Activated CD4-positive, alpha-beta T cell treated with anti-CD3 and anti-CD28 coated beads, Interleukin-2, amount 50 U/mL, for 48 hours (primary cell): ENCODE results near the gene CHEK1.

Experiments used
- DNase-seq, 2 experiments: peaks; one replicate each; pipeline ENCODE4 v3.0.0-alpha.2; 2020

Gene CHEK1

DNA sequence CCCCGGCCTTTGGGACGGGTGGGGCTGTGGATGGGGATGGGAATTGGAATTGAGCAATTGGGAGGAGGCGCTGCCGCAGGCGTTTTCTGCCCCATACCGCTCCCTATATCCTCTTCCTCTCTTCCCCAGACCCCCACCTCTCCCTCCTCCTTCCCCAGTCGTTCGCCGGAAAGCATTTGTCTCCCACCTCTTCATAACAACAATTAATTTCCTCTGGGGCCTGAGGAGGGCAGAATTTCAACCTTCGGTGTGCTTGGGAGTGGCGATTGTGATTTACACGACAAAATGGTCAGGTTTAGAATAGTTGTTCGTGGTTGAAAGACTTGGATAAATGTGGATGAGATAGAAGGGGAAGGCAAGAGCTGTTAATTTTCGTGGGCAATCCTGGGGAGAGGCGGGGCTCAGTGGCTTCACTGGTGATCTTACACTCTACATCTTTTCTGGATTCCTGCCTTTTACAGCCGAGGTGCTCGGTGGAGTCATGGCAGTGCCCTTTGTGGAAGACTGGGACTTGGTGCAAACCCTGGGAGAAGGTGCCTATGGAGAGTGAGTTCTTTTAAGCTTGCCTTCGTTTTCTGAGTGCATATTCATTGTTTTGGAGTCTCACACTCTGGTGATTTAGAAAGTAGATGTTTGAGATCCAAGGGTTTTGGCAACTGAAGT, 1.5 kb downstream of the CHEK1 start:
- DNase-seq: peak in 1 of 2 experiments; percentile 8

- DNase-seq: no peak
These were observed 2.4 kb downstream of the CHEK1 start for GRCh38 chr11:125627236-125627910.

GRCh38 chr11:125637840-125638239, 12.9 kb downstream of the CHEK1 start:
- no peak for DNase-seq

DNA sequence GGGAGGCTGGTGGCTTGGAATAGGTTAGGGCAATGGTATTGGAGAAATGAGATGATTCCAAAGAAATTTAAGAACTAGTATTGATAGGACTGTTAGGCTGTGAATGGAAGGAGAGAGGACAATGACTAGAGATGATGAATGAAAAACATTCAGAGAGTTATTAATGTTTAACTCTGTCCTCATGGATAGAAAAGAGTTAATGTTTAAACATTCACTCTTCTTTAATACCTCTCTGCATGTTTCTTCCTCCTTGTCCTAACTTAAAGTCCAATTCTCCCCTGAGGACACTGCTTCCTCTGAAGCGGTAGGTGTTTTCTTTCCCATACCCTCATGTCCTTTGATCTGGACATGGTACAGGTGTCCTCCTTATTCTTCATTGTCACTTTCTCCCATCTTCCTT, 13.4 kb downstream of the CHEK1 start:
- DNase-seq: no peak

GRCh38 chr11:125645871-125646270, 20.9 kb downstream of the CHEK1 start:
- DNase-seq: no peak

DNA sequence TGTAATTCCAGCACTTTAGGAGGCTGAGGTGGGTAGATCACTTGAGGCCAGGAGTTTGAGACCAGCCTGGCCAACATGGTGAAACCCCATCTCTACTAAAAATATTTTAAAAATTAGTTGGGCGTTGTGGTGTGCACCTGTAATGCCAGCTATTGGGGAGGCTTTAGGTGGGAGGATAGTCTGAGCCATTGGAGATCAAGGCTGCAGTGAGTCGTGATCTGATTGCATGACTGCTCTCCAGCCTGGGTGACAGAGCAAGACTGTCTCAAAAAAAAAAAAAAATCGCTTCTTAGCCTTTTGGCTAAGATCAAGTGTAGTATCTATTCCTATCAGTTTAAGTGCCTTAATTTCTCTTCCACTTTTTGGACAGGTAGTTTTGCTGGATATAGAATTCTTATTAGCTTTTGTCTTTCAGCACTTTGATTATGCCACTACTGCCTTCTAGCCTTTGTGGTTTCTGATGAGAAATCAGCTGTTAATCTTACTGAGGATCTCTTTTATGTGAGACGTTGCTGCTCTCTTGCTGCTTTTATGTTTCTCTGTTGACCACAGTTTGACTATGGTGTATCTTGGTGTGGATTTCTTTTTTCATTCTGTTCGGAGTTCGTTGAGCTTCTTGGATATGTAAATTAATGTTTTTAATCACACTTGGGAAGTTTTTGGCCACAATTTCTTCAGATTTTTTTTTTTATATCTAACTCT, 24.7 kb downstream of the CHEK1 start:
- no peak for DNase-seq

DNA sequence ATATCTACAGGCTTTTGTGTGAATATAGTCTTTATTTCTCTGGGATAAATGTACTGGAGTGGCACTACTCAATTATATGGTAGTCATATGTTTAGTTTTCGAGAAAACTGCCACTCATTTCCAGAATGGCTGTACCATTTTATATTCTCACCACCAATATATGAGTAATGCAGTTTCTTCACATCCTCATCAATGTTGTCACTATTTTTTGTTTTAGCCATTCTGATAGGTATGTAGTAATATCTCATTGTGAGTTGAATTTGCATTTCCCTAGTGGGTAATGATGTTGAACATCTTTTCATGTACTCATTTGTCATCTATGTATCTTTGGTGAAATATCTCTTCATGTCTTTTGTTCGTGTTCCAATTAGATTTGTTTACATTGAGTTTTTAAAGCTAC, 37.7 kb downstream of the CHEK1 start:
- DNase-seq: no peak

DNA sequence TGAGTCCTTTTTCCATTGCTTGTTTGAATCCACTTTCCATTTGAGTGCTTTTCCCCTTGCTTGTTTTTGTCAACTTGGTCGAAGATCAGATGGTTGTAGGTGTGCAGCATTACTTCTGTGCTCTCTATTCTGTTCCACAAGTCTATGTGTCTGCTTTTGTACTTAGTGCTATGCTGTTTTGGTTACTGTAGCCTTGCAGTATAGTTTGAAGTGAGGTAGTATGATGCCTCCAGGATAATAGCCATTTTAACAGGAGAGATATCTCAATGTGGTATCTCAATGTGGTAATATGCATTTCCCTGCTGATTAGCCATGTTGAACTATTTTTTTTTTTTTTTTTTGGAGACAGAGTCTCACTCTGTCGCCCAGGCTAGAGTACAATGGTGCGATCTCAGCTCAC, 38.9 kb downstream of the CHEK1 start:
- no peak for DNase-seq

GRCh38 chr11:125667151-125667550, 42.2 kb downstream of the CHEK1 start:
- DNase-seq: no peak

DNA sequence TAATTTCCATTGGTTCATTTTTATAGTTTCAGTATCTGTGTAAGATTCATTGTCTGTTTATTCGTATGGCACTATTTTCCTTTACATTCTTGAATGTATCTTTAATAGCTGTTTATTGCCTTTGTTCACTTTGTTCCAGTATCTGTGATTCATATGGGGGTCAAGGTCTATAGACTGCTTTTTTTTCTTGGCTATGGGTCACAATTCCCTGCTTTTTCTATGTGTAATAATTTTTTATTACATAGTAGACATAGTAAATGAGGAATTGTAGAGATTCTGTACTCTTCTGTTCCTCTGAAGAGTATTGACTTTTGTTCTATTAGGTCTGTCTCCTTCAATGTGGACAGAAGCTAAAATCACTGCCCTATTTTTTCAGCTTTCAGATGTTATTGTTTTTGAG, 45.2 kb downstream of the CHEK1 start:
- DNase-seq: no peak

DNA sequence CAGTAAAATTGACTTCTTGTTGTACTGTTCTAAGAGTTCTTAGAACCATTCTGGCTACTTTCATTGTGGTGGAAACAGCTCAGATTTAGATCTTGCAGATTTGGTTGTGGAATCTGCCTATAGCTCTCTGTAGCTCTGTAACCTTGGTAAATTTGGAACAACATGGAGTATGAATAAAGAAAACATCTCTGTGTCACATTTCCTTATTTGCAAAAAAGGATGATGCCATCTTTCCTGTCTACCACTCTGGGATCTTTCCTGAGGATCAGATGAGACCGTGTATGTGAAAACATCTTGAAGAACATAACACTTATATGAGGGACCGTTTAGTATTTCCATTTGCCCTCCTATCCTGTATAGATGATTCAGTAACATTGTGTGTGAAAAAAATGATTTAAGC, 46.6 kb downstream of the CHEK1 start:
- DNase-seq: no peak

GRCh38 chr11:125674210-125674609, 49.2 kb downstream of the CHEK1 start:
- DNase-seq: no peak

- DNase-seq: no peak
These were observed 50.2 kb downstream of the CHEK1 start for GRCh38 chr11:125675196-125675595.

- DNase-seq: no peak
These were observed 54.4 kb downstream of the CHEK1 start for GRCh38 chr11:125679397-125679796.

- no peak for DNase-seq
These were observed 54.9 kb downstream of the CHEK1 start for GRCh38 chr11:125679837-125680236.

GRCh38 chr11:125680747-125681146, 55.8 kb downstream of the CHEK1 start, which contains the start of gene ACRV1:
Gene ACRV1 (minus strand): TSS chr11:125680847. CDS start chr11:125680780, 67 bp downstream.
- DNase-seq: no peak

DNA sequence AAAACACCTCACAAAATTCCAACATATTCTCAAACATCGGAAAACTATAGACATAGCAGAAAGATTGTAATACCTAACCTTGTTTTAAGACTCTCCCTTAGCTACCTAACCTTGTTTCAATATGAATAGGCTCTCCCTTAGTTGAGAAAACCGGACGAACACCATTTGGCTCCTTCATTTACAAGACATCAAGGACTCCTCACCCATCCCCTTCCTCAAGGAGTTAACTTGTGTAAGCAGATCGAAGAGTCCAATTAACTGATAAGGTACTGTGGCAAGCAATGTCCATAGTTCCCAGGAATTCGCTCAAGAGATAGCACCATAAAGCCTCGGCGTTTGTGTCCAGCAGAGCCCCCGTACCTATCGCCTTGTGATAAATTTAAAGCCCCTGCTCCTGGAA, 60.3 kb downstream of the CHEK1 start:
- no peak for DNase-seq

GRCh38 chr11:125688066-125688465, 63.1 kb downstream of the CHEK1 start:
- DNase-seq: no peak

DNA sequence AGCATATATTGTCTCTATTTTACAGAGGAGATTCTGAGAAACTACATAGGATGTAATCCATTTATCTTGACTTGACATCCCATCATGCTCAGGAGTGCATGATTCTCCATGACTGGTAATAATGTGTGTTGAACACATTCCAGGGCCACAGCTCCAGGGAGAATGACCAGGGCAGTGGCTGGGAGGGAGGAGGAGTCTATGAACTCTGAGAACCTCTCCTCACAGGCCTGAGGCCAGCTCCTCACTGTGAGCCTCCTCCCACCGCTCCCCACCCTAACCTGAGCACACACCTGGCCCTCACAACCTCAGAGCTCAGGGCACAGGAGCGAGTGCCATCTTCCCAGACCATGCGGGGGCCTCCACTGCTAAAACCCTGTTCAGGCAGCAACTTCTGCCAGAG, 63.7 kb downstream of the CHEK1 start:
- no peak for DNase-seq

DNA sequence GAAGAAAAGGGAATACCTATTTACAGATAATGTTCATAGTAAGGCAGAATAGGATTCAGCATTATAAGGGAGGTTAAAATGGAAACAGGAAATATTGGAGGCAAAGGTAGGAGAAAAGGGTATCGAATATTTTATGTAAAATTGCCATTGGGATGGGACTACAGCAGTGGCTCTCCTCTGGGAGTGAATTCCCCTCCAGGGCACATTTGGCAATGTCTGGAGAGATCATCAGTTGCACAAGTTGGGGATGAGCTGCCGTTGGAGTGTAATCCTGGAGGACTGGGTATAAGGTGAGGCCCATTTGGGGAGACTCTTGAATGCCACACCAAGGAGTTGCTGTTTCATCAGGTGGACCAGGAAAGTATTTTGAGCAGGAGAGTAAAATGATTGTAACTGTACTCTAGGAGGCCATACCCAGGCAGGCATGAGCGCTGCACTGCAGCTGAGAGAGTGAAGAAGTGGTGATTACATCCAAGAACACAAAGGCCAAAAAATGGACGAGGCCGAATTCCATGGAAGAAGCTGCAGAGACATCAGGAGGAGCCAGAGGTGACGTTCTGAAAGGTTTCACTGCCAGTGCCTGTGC, 64.4 kb downstream of the CHEK1 start:
- DNase-seq: no peak

GRCh38 chr11:125690006-125690405, 65.0 kb downstream of the CHEK1 start:
- no peak for DNase-seq

DNA sequence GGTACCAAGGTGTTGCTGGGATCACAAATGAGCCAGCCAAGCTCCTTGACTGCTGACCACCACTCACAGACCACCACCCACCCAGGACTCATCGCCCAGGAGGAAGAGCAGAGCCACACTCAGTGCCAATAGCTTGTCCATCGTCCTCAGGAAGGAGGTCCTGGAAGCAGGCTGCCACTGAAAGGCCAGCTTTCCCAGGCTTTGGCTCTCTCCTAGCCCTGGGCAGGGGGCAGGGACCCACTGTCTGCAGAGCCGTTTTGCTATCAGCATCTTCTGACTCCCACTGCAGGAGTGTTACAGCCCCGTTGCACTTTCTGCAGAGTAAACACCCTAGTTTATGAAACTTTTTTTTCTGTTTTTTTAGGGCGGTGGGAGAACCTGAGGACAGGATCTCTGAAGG, 67.9 kb downstream of the CHEK1 start:
- DNase-seq: no peak

DNA sequence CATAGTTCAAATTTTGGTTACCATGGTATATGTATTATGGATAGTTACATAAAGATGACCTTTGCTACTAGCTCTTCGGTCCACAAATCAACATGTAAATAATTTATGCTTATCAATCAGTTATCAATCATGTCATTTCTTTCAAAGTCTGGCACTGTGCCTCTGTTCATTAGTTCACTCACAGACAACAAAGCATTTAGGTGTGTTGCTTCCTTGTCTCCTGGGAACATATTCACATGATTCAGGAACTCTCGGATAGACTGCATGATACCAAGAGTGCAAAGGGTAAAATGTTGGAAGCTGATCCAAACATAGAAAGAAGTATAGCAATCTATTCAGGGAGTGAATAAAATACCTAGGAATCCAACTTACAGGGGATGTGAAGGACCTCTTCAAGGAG, 70.0 kb downstream of the CHEK1 start:
- no peak for DNase-seq
